Kidney glomerular epithelial cell (primary cell): Measurements from ENCODE around the gene GBF1.
A peak's percentile ranks its signal among the peaks of the same experiment; 100 is the strongest.

Experiments
- DNase-seq: peaks from one replicate; lab custom pipeline; 2025; lab: John Stamatoyannopoulos, UW

The GBF1 gene

DNA sequence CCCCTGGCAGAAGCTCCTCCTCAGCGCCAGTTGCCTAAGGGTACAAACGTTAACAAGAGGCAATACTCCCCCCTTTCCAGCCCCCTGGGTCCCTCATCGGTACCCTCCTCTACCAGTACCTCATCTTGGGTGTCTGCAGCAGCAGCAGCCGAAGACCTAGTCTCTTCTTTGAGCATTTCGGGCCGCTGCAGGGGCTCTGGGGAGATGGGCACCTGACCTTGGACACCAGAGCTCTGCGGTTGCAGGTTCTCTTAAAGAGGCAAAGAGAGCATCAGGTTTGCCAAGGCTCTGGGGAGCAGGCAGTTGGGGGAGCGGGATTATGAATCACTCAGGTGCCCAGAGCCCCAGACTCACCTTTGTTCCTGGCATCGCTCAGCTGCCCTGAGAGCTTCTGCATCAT is 178.8 kb downstream of the GBF1 start:
- no peak for DNase-seq

DNA sequence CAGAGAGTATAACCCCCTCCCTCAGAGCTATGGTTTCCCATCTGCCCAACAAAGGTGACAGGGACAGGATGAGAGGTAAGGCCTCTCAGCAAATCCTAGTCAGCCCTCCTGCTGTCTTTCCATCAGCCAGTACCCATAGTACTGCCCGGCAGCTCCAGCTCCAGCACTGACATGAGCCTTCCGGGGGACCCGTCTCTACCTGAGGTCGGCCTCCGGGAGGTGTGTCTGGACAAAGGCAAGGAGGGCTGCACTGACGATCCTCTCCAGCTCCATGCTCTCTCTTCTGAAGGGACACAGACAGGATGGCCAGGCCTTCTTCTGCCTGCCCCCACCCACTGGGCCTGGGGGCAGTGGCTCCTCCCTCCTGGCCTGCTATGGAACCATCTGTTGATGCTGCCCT is 179.6 kb downstream of the GBF1 start:
- DNase-seq = no peak

DNA sequence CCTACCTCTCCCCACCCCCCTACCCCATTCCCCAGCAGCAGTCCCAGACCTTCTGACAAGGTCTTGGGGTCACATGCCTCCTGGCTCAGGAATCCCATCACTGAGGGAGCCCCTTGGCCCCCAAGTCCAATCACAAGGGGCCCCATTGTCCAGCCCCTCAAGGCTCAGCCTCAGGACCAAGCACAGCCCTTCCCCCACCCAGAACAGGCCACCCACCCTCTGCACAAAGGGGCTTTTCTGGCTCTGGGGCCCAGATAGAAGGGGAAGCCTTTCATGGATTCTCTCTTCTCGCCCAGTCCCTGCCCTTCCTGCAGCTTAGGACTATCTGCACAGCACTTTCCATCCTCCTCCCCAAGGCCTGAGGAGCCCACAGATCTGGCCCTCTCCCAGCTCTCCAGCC is 180.1 kb downstream of the GBF1 start:
- no peak for DNase-seq

DNA sequence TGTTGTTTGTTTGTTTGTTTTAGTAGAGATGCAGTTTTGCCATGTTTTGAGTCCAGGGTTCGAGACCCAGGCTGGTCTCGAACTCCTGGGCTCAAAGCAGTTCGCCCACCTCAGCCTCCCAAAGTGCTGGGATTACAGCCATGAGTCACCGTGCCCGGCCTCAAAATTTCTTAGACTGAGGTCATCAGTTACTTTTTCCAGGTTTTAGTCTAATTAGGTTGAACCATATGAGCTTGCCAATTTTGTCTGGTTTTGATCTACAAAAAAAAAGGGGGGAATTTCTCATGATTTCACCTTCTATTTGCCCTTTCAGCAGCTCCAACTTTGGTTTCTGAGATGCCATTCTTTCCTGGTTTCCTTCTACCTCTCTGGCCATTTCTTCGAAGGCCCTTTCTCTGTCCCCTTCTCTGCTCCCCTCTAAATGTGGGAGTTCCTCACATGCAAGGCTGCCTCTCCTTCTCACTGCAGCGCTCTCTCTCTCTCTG is 181.5 kb downstream of the GBF1 start:
- DNase-seq = no peak

DNA sequence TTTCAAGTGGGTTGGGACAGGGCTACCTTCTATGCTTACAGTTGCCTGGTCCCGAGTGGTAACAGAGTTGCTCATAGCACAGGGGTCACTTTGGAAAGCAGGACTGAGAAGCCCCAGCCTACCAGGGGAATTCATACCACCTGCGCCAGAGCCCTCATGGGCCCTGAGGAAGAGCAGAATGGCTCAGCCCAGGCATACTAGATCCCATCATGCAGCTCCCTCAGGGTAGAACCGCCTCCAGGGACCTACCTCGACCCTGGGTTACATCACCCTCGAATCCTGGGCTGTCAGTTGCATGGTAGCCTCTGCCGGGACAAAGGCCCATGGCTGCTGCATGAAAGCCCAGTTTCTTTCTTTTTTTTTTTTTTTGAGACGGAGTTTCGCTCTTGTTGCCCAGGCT is 184.1 kb downstream of the GBF1 start:
- no peak for DNase-seq

DNA sequence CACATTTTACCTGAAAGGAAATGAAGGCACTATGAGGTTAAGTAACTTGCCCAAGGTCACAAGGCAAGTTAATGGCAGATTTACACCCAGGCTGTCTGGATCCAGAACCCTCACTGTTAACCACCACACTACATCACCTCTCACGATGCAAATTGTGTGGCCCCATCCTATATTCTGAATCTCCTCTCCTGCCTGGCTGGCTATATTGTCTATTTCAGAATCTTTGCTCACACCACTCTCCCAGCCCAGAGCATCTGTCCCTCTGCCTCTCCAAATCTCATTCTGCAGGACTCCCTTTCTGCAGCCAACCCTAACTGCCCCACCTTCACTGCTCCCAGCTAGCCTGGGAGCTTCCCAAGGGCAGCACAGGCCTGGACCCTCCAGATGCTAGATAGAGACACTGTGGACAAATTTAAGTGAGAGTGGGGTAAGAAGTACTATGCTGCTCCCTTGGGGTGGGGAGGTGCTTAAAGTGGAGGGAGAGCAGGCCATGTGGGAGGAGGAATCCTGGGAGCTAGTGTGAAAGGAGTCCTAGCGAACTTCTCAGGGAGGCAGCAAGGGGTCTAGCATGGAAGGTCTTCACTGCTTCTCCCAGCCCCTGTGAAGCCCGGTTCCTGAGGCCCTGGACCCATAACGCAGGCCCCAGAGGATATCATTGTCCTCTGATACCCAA is 186.3 kb downstream of the GBF1 start:
- DNase-seq = peak; percentile 28
